ENCODE results near the gene TNFRSF9.

GRCh38 chr1:7899741-7900140 is 40.9 kb downstream of the TNFRSF9 start:
- TF ChIP-seq CTCF (IDR thresholded peaks at IDR 0.05) (no peak), POLR2AphosphoS5 (IDR thresholded peaks at IDR 0.05) (no peak), POLR2A (IDR thresholded peaks at IDR 0.05) (no peak)

All from transverse colon (tissue), 4 donors.